Femur (tissue), 1 donor: ENCODE results near the gene PPHLN1.

Source experiments
- DNase-seq: peaks from one replicate; pipeline ENCODE4 v3.0.0-alpha.2; 2017

Gene PPHLN1

GRCh38 chr12:42484996-42485395 lies 159.0 kb downstream of the PPHLN1 start:
- DNase-seq = no peak

DNA sequence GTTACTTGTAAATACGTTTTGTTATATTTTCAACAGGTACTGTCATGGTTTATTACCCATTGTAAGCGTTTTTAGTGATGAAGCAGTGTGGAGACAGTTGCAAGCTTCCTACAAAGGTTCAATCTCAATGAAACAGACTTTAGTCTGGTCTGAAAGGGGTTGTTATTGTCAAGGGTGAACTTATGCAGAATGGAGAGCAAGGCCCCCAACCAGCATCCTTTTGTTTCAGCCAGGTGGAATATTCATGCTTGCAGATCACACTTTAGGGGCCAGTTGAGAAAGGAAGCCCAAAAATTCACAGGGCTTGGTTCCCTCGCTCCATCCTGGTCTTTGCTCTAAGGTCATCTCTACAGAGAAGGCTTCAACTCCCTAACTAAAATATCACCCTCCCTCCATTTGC lies 159.9 kb downstream of the PPHLN1 start:
- DNase-seq = no peak

GRCh38 chr12:42486407-42486806 lies 160.4 kb downstream of the PPHLN1 start:
- no peak for DNase-seq

- DNase-seq = no peak
Measured at GRCh38 chr12:42490261-42490842, 164.4 kb downstream of the PPHLN1 start.
